ENCODE data around the gene MOGAT3.
A peak's percentile ranks its signal among the peaks of the same experiment; 100 is the strongest.

The MOGAT3 gene

DNA sequence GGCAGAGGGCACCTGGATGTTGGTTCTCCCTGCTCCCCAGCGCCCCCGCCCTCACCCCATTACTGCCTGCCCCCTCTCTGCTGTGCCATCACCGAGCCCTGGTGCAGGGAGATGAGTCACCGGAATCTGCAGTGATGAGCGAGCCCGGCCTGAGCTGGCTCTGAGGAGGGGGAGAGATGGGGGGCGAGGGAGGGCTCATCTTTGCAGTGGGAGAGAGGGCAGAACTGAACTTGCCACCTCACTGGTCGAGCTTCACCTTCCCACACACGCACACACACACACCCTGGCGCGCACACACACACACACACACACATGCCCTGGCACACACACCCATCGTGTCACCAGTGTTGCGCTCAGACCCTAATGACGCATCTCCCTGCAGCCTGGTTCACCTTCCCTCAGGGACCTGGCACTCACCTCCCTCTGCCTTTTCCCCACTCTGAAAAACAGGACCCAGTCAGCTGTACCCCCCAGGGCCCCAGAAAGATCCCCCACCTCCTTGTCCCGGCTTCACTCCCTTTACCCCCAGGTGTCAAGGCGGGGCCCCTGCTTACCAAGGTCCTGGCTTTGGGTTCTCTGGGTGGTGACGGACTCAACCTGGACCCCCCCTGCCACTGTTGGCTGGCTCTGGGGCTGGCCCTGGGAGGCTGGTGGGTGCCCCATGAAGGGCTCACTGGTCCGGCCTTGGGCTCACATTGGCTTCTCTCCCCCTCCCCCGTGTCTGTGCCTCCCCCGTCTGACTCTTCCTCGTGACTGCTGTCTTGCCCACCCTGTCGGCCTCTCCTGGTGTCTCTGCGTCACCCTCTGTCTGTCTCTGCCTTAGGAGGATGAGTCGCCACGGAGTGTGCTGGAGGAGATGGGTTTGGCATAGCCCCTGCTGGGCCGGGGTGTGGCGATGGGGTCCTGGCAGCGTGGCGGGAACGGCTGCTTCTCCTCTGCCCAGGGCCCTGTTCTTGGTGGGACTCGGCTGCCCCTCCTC is 40.9 kb downstream of the MOGAT3 start:
- Histone ChIP-seq H3K23ac (ENCODE audit: low read length) (no peak overlapping the region), H3K4me1 (ENCODE audit: control insufficient read depth in 1 of 2, insufficient read depth in 2 of 2, low read length in 2 of 2) (peaks cover 54 to 72% of the 10 kb centered on the region in 2 experiments), H3K14ac (ENCODE audit: low read length) (peak overlapping the region; percentile 47), H3K27ac (ENCODE audit: low read depth, low read length) (no peak overlapping the region), H3K79me1 (ENCODE audit: low read length) (peaks cover 22% of the 10 kb centered on the region), H3K4me2 (ENCODE audit: low read length) (no peak overlapping the region), H4K91ac (ENCODE audit: low read depth, low read length) (peak overlapping the region; percentile 33), H2BK120ac (ENCODE audit: insufficient read depth, low read length, poor library complexity) (peak overlapping the region; percentile 35), H4K8ac (ENCODE audit: low read depth, low read length) (no peak overlapping the region), H3K27me3 (ENCODE audit: insufficient read depth, low read length) (no peaks in the 10 kb centered on the region), H2BK5ac (ENCODE audit: low read depth, low read length, poor library complexity) (no peak overlapping the region), H2AFZ (ENCODE audit: insufficient read depth, low read length, poor library complexity) (no peak overlapping the region), H4K12ac (ENCODE audit: low read depth, low read length) (peak overlapping the region; percentile 14), H2BK12ac (ENCODE audit: low read length) (peak overlapping the region; percentile 44), H3K18ac (ENCODE audit: low read length) (peak overlapping the region; percentile 47), H3K4ac (ENCODE audit: low read depth, low read length) (no peak overlapping the region), H3K9me3 (ENCODE audit: insufficient read depth, low read depth, low read length) (no peaks in the 10 kb centered on the region), H3K9ac (ENCODE audit: low read length) (no peak overlapping the region), H2AK5ac (ENCODE audit: low read length) (peak overlapping the region; percentile 6), H3K36me3 (ENCODE audit: control insufficient read depth in 1 of 2, insufficient read depth in 2 of 2, low read length in 2 of 2) (peaks cover 15 to 19% of the 10 kb centered on the region in 2 experiments), H3K79me2 (ENCODE audit: control insufficient read depth, insufficient read depth, low read length, poor library complexity) (peaks cover 3% of the 10 kb centered on the region), H3K4me3 (ENCODE audit: low read depth, low read length) (no peak overlapping the region)
- no CpG with 5 or more reads among the region's 31 CpGs for WGBS (ENCODE audit: extremely low coverage, insufficient coverage, insufficient read length)
- DNase-seq, result no peak

- H3K18ac ChIP-seq (ENCODE audit: low read length), result no peak overlapping the region
- peak overlapping the region; percentile 15 for H2BK12ac ChIP-seq (ENCODE audit: low read length)
- H3K4me2 ChIP-seq (ENCODE audit: low read length), result peak overlapping the region; percentile 13
- H3K27me3 ChIP-seq (ENCODE audit: insufficient read depth, low read length), result no peaks in the 10 kb centered on the region
- H3K79me2 ChIP-seq (ENCODE audit: control insufficient read depth, insufficient read depth, low read length, poor library complexity), result peaks cover 8% of the 10 kb centered on the region
- H3K9ac ChIP-seq (ENCODE audit: low read length), result no peak overlapping the region
- H3K14ac ChIP-seq (ENCODE audit: low read length), result peak overlapping the region; percentile 3
- no peak overlapping the region for H4K12ac ChIP-seq (ENCODE audit: low read depth, low read length)
- H2BK120ac ChIP-seq (ENCODE audit: insufficient read depth, low read length, poor library complexity), result peak overlapping the region; percentile 16
- H3K9me3 ChIP-seq (ENCODE audit: insufficient read depth, low read depth, low read length), result no peaks in the 10 kb centered on the region
- H3K4me1 ChIP-seq (ENCODE audit: control insufficient read depth in 1 of 2, insufficient read depth in 2 of 2, low read length in 2 of 2), result peaks cover 33 to 47% of the 10 kb centered on the region in 2 experiments
- no peak overlapping the region for H3K4me3 ChIP-seq (ENCODE audit: low read depth, low read length)
- WGBS (ENCODE audit: extremely low coverage, insufficient coverage, insufficient read length), result no CpG with 5 or more reads among the region's 14 CpGs
- H3K23ac ChIP-seq (ENCODE audit: low read length), result no peak overlapping the region
- no peak overlapping the region for H4K8ac ChIP-seq (ENCODE audit: low read depth, low read length)
- H2AK5ac ChIP-seq (ENCODE audit: low read length), result no peak overlapping the region
- H2BK5ac ChIP-seq (ENCODE audit: low read depth, low read length, poor library complexity), result peak overlapping the region; percentile 29
- peak; percentile 90 to 93 for DNase-seq
- H3K27ac ChIP-seq (ENCODE audit: low read depth, low read length), result peak overlapping the region; percentile 34
- H3K36me3 ChIP-seq (ENCODE audit: control insufficient read depth in 1 of 2, insufficient read depth in 2 of 2, low read length in 2 of 2), result peaks cover 15 to 19% of the 10 kb centered on the region in 2 experiments
- H3K79me1 ChIP-seq (ENCODE audit: low read length), result peaks cover 21% of the 10 kb centered on the region
- no peak overlapping the region for H3K4ac ChIP-seq (ENCODE audit: low read depth, low read length)
- H2AFZ ChIP-seq (ENCODE audit: insufficient read depth, low read length, poor library complexity), result no peak overlapping the region
- H4K91ac ChIP-seq (ENCODE audit: low read depth, low read length), result peak overlapping the region; percentile 58
Observed at GRCh38 chr7:101156866-101157589, 43.8 kb downstream of the MOGAT3 start.

DNA sequence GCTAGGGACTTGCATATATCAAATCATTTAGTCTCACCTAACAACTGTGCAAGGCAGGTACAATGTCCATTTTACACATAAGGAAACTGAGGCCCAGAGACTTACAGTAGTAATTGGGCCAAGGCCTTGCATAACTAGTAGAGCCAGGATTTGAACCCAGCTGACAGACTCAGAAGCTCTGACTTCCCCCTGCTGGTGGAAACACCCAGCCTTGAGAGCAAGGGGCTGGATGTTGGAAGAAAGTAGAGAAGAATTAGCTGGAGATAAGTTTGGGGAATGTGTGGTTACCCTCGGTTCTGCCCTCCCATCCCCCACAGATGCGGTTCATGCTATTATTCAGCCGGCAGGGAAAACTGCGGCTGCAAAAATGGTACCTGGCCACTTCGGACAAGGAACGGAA is 44.6 kb downstream of the MOGAT3 start:
- Histone ChIP-seq H3K27me3 (ENCODE audit: insufficient read depth, low read length) (no peaks in the 10 kb centered on the region), H3K9ac (ENCODE audit: low read length) (no peak overlapping the region), H4K8ac (ENCODE audit: low read depth, low read length) (no peak overlapping the region), H3K9me3 (ENCODE audit: insufficient read depth, low read depth, low read length) (no peaks in the 10 kb centered on the region), H3K4me2 (ENCODE audit: low read length) (no peak overlapping the region), H4K12ac (ENCODE audit: low read depth, low read length) (no peak overlapping the region), H3K79me2 (ENCODE audit: control insufficient read depth, insufficient read depth, low read length, poor library complexity) (peaks cover 8% of the 10 kb centered on the region), H4K91ac (ENCODE audit: low read depth, low read length) (peak overlapping the region; percentile 58), H3K14ac (ENCODE audit: low read length) (no peak overlapping the region), H3K36me3 (ENCODE audit: control insufficient read depth in 1 of 2, insufficient read depth in 2 of 2, low read length in 2 of 2) (peaks cover 15 to 19% of the 10 kb centered on the region in 2 experiments), H3K4ac (ENCODE audit: low read depth, low read length) (no peak overlapping the region), H2BK12ac (ENCODE audit: low read length) (peak overlapping the region; percentile 60), H3K4me1 (ENCODE audit: control insufficient read depth in 1 of 2, insufficient read depth in 2 of 2, low read length in 2 of 2) (peaks cover 29 to 40% of the 10 kb centered on the region in 2 experiments), H2BK120ac (ENCODE audit: insufficient read depth, low read length, poor library complexity) (no peak overlapping the region), H3K79me1 (ENCODE audit: low read length) (peaks cover 21% of the 10 kb centered on the region), H2BK5ac (ENCODE audit: low read depth, low read length, poor library complexity) (peak overlapping the region; percentile 60), H3K23ac (ENCODE audit: low read length) (peak overlapping the region; percentile 38), H3K27ac (ENCODE audit: low read depth, low read length) (peak overlapping the region; percentile 34), H2AFZ (ENCODE audit: insufficient read depth, low read length, poor library complexity) (no peak overlapping the region), H3K18ac (ENCODE audit: low read length) (peak overlapping the region; percentile 37), H3K4me3 (ENCODE audit: low read depth, low read length) (no peak overlapping the region), H2AK5ac (ENCODE audit: low read length) (no peak overlapping the region)
- no peak for DNase-seq
- WGBS (ENCODE audit: extremely low coverage, insufficient coverage, insufficient read length), result no CpG with 5 or more reads among the region's 6 CpGs

- Histone ChIP-seq H3K9ac (ENCODE audit: low read length) (peak overlapping the region; percentile 93), H3K4ac (ENCODE audit: low read depth, low read length) (peak overlapping the region; percentile 93), H3K27ac (ENCODE audit: low read depth, low read length) (peak overlapping the region; percentile 64), H4K12ac (ENCODE audit: low read depth, low read length) (peak overlapping the region; percentile 83), H3K79me1 (ENCODE audit: low read length) (peaks cover 19% of the 10 kb centered on the region), H3K4me2 (ENCODE audit: low read length) (peak overlapping the region; percentile 81), H2AFZ (ENCODE audit: insufficient read depth, low read length, poor library complexity) (peak overlapping the region; percentile 50), H2BK5ac (ENCODE audit: low read depth, low read length, poor library complexity) (peak overlapping the region; percentile 94), H2BK120ac (ENCODE audit: insufficient read depth, low read length, poor library complexity) (peak overlapping the region; percentile 89), H3K18ac (ENCODE audit: low read length) (peak overlapping the region; percentile 97), H4K91ac (ENCODE audit: low read depth, low read length) (peak overlapping the region; percentile 96), H3K14ac (ENCODE audit: low read length) (peak overlapping the region; percentile 86), H3K9me3 (ENCODE audit: insufficient read depth, low read depth, low read length) (no peaks in the 10 kb centered on the region), H3K27me3 (ENCODE audit: insufficient read depth, low read length) (no peaks in the 10 kb centered on the region), H3K4me3 (ENCODE audit: low read depth, low read length) (no peak overlapping the region), H3K23ac (ENCODE audit: low read length) (no peak overlapping the region), H2AK5ac (ENCODE audit: low read length) (peak overlapping the region; percentile 49), H3K79me2 (ENCODE audit: control insufficient read depth, insufficient read depth, low read length, poor library complexity) (peaks cover 8% of the 10 kb centered on the region), H3K36me3 (ENCODE audit: control insufficient read depth in 1 of 2, insufficient read depth in 2 of 2, low read length in 2 of 2) (peaks cover 14 to 18% of the 10 kb centered on the region in 2 experiments), H3K4me1 (ENCODE audit: control insufficient read depth in 1 of 2, insufficient read depth in 2 of 2, low read length in 2 of 2) (peaks cover 27 to 34% of the 10 kb centered on the region in 2 experiments), H2BK12ac (ENCODE audit: low read length) (peak overlapping the region; percentile 46), H4K8ac (ENCODE audit: low read depth, low read length) (peak overlapping the region; percentile 96)
- WGBS (ENCODE audit: extremely low coverage, insufficient coverage, insufficient read length), result no CpG with 5 or more reads among the region's 4 CpGs
- DNase-seq, result no peak
Observed at GRCh38 chr7:101155303-101155702, 45.5 kb downstream of the MOGAT3 start.

Measured in trophoblast cell (in vitro differentiated cells and primary cell).